GM19193 (cell line): ENCODE results near the gene NKX1-1.

Experiments used
- POLR2A ChIP-seq: IDR thresholded peaks from 4 replicates; pipeline ENCODE4 v1.6.1; 2011; ENCODE audit not compliant: insufficient read depth, insufficient read length; ENCODE audit errors: extremely low read depth

NKX1-1 gene

GRCh38 chr4:1382776-1383727 is 23.2 kb downstream of the NKX1-1 start:
- no peak for TF ChIP-seq POLR2A

GRCh38 chr4:1381944-1382541 is 24.2 kb downstream of the NKX1-1 start:
- no peak for TF ChIP-seq POLR2A

- TF ChIP-seq POLR2A = no peak
Observed at GRCh38 chr4:1381181-1381621, 25.0 kb downstream of the NKX1-1 start.

- no peak for TF ChIP-seq POLR2A
Observed at GRCh38 chr4:1380368-1381151, 25.7 kb downstream of the NKX1-1 start.

GRCh38 chr4:1379801-1380331 is 26.4 kb downstream of the NKX1-1 start:
- no peak for TF ChIP-seq POLR2A

GRCh38 chr4:1379351-1379781 is 26.9 kb downstream of the NKX1-1 start:
- TF ChIP-seq POLR2A = no peak

- no peak for TF ChIP-seq POLR2A
Observed at GRCh38 chr4:1378559-1379231, 27.5 kb downstream of the NKX1-1 start.

- TF ChIP-seq POLR2A = no peak
Observed at GRCh38 chr4:1377606-1378261, 28.5 kb downstream of the NKX1-1 start.

- TF ChIP-seq POLR2A = no peak
Observed at GRCh38 chr4:1376841-1377605, 29.2 kb downstream of the NKX1-1 start.

- TF ChIP-seq POLR2A = no peak
Observed at GRCh38 chr4:1376391-1376840, 29.8 kb downstream of the NKX1-1 start.

GRCh38 chr4:1375761-1376322 is 30.4 kb downstream of the NKX1-1 start:
- TF ChIP-seq POLR2A = no peak

- TF ChIP-seq POLR2A = no peak
Observed at GRCh38 chr4:1375051-1375721, 31.1 kb downstream of the NKX1-1 start.
